Measurements from ENCODE around the gene CFAP97D1. TPM values are rescaled to one million over a fixed set of nuclear protein-coding genes. Genes with fewer than 3 reads are reported as not detected.

Gene CFAP97D1
- total and polyA plus RNA-seq, 7 experiments from 2014 or later = not detected

DNA sequence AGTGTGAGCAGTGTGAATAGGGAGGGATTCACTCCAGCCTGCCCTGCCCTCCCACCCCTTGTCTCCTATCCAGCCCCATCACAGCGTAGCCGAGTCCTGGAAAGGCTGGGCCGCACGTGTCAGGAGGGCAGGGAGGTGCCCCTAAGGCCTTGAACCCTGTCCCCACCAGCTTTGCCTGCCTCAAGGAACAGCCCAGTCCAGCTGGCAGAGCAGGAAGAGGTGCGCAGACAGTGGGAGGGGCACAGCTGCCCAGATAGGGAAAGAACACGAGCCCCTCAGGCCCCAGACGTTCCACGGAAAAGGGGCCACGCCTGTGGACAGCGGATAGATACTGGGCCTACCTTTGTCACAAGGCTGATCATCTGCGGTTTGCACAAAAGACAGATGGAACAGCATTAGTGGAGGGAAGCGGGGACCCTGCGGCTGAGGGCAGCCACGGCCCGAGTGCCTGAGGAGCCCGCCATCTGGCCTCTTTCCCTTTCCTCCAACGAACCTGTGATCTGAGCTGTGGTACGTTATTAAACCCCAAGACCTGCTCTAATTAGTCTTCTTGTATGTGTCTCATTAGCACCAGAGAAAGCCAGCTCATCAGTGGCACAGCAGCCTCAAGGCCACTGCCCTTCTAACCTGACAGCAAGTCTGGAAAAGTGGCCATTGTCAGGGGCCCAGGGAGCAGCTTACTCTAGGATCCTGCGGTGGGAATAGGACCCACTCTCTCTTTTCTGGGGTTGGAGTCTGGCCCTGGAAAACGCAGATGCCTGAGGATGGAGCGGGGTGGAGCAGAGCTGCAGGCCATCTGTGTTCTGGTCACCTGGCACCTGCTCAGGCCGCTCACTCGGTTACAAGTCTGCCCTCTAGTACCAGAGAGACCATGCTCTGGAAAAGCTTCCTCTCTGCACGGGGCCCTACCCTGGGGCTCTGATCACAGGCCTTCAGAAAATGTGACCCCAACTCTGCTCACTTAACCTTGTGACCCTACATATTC, 36.4 kb downstream of the CFAP97D1 start:
- intact Hi-C loops (cut with micrococcal nuclease) = no loop called here
- Histone ChIP-seq H3K27ac (ENCODE audit: low read depth, low read length) (no peak overlapping the region), H3K4me3 (ENCODE audit: low read length) (no peak overlapping the region), H3K36me3 (ENCODE audit: control insufficient read depth in 2 of 3, insufficient read depth in 3 of 3, low read length in 3 of 3) (no peaks in the 10 kb centered on the region), H3K9me3 (ENCODE audit: control insufficient read depth in 2 of 3, low read length in 3 of 3) (no peaks in the 10 kb centered on the region), H3K27me3 (ENCODE audit: control insufficient read depth in 2 of 2, insufficient read depth in 2 of 2, low read length in 2 of 2) (no peaks in the 10 kb centered on the region), H3K4me1 (ENCODE audit: control insufficient read depth in 2 of 2, insufficient read depth in 2 of 2, low read length in 2 of 2) (no peaks in the 10 kb centered on the region)
- H3K36me3 Mint-ChIP-seq = no peaks in the 10 kb centered on the region
- peaks cover 0 to 3% (median 0%) of the 10 kb centered on the region in 7 donors for H3K4me1 Mint-ChIP-seq
- POLR2A ChIA-PET = no interaction called here
- DNase-seq (no peak), ATAC-seq (no peak)
- CTCF ChIA-PET = no interaction called here
- H3K4me3 Mint-ChIP-seq = no peak overlapping the region
- H3K9me3 Mint-ChIP-seq = no peaks in the 10 kb centered on the region
- no peak overlapping the region for H3K27ac Mint-ChIP-seq
- H3K27me3 Mint-ChIP-seq = no peaks in the 10 kb centered on the region

- H3K27ac ChIP-seq (ENCODE audit: low read depth, low read length) = no peak overlapping the region
- POLR2A ChIA-PET = no interaction called here
These were observed 37.6 kb downstream of the CFAP97D1 start for GRCh38 chr17:43817826-43818225.

GRCh38 chr17:43818966-43819365, 38.7 kb downstream of the CFAP97D1 start:
- peaks cover 0 to 3% (median 0%) of the 10 kb centered on the region in 7 donors for H3K4me1 Mint-ChIP-seq
- no peaks in the 10 kb centered on the region for H3K36me3 Mint-ChIP-seq
- no peak overlapping the region for H3K4me3 ChIP-seq (ENCODE audit: low read length)
- H3K4me3 Mint-ChIP-seq = no peak overlapping the region
- peaks cover 0 to 6% (median 0%) of the 10 kb centered on the region in 5 donors for H3K27me3 Mint-ChIP-seq
- no peak overlapping the region for H3K27ac Mint-ChIP-seq
- H3K4me1 ChIP-seq (ENCODE audit: control insufficient read depth in 2 of 2, insufficient read depth in 2 of 2, low read length in 2 of 2) = no peaks in the 10 kb centered on the region
- no peaks in the 10 kb centered on the region for H3K36me3 ChIP-seq (ENCODE audit: control insufficient read depth in 2 of 3, insufficient read depth in 3 of 3, low read length in 3 of 3)
- no peaks in the 10 kb centered on the region for H3K9me3 Mint-ChIP-seq
- no peaks in the 10 kb centered on the region for H3K27me3 ChIP-seq (ENCODE audit: control insufficient read depth in 2 of 2, insufficient read depth in 2 of 2, low read length in 2 of 2)
- DNase-seq = no peak
- no peak overlapping the region for H3K27ac ChIP-seq (ENCODE audit: low read depth, low read length)
- intact Hi-C loops (cut with micrococcal nuclease) = no loop called here
- no peaks in the 10 kb centered on the region for H3K9me3 ChIP-seq (ENCODE audit: control insufficient read depth in 2 of 3, low read length in 3 of 3)
- ChIA-PET POLR2A (no interaction called here), CTCF (interaction anchor here (0.7 kb wide), 1 partner anchor 60 kb away, joined by 3 read pairs; no protein-coding TSS in a partner anchor)
- no peak for ATAC-seq

More at GRCh38 chr17:43817826-43818225, 37.6 kb downstream of the CFAP97D1 start:
- Histone ChIP-seq H3K4me1 (ENCODE audit: control insufficient read depth in 2 of 2, insufficient read depth in 2 of 2, low read length in 2 of 2) (no peaks in the 10 kb centered on the region), H3K9me3 (ENCODE audit: control insufficient read depth in 2 of 3, low read length in 3 of 3) (no peaks in the 10 kb centered on the region), H3K4me3 (ENCODE audit: low read length) (no peak overlapping the region), H3K36me3 (ENCODE audit: control insufficient read depth in 2 of 3, insufficient read depth in 3 of 3, low read length in 3 of 3) (no peaks in the 10 kb centered on the region), H3K27me3 (ENCODE audit: control insufficient read depth in 2 of 2, insufficient read depth in 2 of 2, low read length in 2 of 2) (no peaks in the 10 kb centered on the region)
- Mint-ChIP-seq H3K9me3 (no peaks in the 10 kb centered on the region), H3K27ac (no peak overlapping the region), H3K27me3 (peaks cover 0 to 2% (median 0%) of the 10 kb centered on the region in 5 donors), H3K36me3 (no peaks in the 10 kb centered on the region), H3K4me3 (no peak overlapping the region), H3K4me1 (peaks cover 0 to 3% (median 0%) of the 10 kb centered on the region in 7 donors)
- DNase-seq (no peak), ATAC-seq (no peak)
- CTCF ChIA-PET = no interaction called here
- intact Hi-C loops (cut with micrococcal nuclease) = no loop called here

DNA sequence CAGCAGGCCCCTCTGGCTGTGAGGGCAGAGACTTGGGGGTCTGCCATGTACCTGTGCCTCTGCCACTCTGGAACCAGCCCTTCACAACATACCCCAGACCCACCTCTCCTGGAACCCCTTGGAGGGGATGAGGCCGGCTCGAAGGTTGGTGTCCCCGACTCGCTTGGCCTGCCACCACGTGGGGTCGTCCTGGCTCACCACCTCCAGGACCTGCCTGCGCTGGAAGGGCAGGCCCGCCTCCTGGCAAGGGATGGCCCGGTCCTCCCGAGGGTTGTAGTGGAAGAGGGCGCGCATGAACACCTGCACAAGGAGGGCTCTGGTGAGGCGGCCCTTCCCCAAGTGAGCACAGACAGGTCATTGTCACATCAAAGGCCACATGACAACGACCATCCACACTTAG, 40.5 kb downstream of the CFAP97D1 start:
- Mint-ChIP-seq H3K27me3 (peaks cover 0 to 6% (median 0%) of the 10 kb centered on the region in 5 donors), H3K9me3 (no peaks in the 10 kb centered on the region), H3K36me3 (no peaks in the 10 kb centered on the region), H3K4me1 (no peaks in the 10 kb centered on the region), H3K27ac (no peak overlapping the region), H3K4me3 (no peak overlapping the region)
- DNase-seq (no peak), ATAC-seq (no peak)
- H3K27me3 ChIP-seq (ENCODE audit: control insufficient read depth in 2 of 2, insufficient read depth in 2 of 2, low read length in 2 of 2) = no peaks in the 10 kb centered on the region
- H3K27ac ChIP-seq (ENCODE audit: low read depth, low read length) = no peak overlapping the region
- H3K4me1 ChIP-seq (ENCODE audit: control insufficient read depth in 2 of 2, insufficient read depth in 2 of 2, low read length in 2 of 2) = no peaks in the 10 kb centered on the region
- ChIA-PET POLR2A (no interaction called here), CTCF (interaction anchor here (0.6 kb wide), 1 partner anchor 171 kb away, joined by 4 read pairs; no protein-coding TSS in a partner anchor)
- intact Hi-C loops (cut with micrococcal nuclease) = no loop called here
- H3K36me3 ChIP-seq (ENCODE audit: control insufficient read depth in 2 of 3, insufficient read depth in 3 of 3, low read length in 3 of 3) = no peaks in the 10 kb centered on the region
- H3K9me3 ChIP-seq (ENCODE audit: control insufficient read depth in 2 of 3, low read length in 3 of 3) = no peaks in the 10 kb centered on the region
- no peak overlapping the region for H3K4me3 ChIP-seq (ENCODE audit: low read length)

GRCh38 chr17:43822570-43823190, 42.4 kb downstream of the CFAP97D1 start:
- Mint-ChIP-seq H3K4me3 (no peak overlapping the region), H3K36me3 (no peaks in the 10 kb centered on the region), H3K4me1 (no peaks in the 10 kb centered on the region), H3K27me3 (peaks cover 0 to 6% (median 0%) of the 10 kb centered on the region in 5 donors), H3K9me3 (no peaks in the 10 kb centered on the region), H3K27ac (no peak overlapping the region)
- H3K27me3 ChIP-seq (ENCODE audit: control insufficient read depth in 2 of 2, insufficient read depth in 2 of 2, low read length in 2 of 2) = no peaks in the 10 kb centered on the region
- no peak overlapping the region for H3K27ac ChIP-seq (ENCODE audit: low read depth, low read length)
- POLR2A ChIA-PET = no interaction called here
- no peaks in the 10 kb centered on the region for H3K36me3 ChIP-seq (ENCODE audit: control insufficient read depth in 2 of 3, insufficient read depth in 3 of 3, low read length in 3 of 3)
- no peak for DNase-seq
- H3K4me1 ChIP-seq (ENCODE audit: control insufficient read depth in 2 of 2, insufficient read depth in 2 of 2, low read length in 2 of 2) = no peaks in the 10 kb centered on the region
- ATAC-seq = no peak
- intact Hi-C loops (cut with micrococcal nuclease) = no loop called here
- H3K4me3 ChIP-seq (ENCODE audit: low read length) = no peak overlapping the region
- CTCF ChIA-PET = interaction anchor here (0.6 kb wide), 1 partner anchor 31 kb away, joined by 6 read pairs; no protein-coding TSS in a partner anchor
- H3K9me3 ChIP-seq (ENCODE audit: control insufficient read depth in 2 of 3, low read length in 3 of 3) = no peaks in the 10 kb centered on the region

DNA sequence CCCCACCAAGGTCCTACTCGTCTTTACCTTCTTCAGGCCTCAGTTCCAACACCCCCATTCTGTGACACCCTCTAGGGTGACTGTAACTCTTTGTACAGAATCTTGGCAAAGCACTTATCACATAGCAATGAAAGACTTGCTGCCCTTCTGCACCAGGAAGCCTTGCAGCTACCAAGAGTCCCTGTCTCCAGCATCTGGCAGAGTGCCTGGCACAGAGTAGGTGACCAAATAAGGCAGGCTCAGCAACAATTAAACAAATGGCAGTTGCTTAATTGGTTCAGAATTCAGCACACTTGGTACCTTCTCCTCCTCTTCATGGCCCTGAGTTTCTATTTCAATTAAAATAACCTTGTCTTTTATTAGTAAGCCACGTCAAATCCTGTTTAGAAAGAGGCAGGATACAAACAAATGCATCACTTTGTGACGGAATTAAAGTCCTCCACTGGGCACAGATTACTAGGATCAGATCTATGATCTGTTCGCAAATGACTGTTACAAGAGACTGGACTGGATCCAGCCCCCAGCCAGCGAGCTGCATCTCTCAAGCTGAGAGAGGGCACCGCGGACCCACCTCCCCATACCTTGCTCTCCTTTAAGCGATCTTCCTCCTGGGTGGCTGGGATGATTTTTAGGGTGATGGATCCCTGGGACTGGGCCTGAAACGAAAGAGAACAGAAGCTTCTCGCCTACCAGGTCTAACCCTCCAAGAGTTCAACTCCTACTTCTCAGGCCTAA, 43.3 kb downstream of the CFAP97D1 start:
- Histone ChIP-seq H3K9me3 (ENCODE audit: control insufficient read depth in 2 of 3, low read length in 3 of 3) (no peaks in the 10 kb centered on the region), H3K36me3 (ENCODE audit: control insufficient read depth in 2 of 3, insufficient read depth in 3 of 3, low read length in 3 of 3) (no peaks in the 10 kb centered on the region), H3K4me3 (ENCODE audit: low read length) (no peak overlapping the region), H3K27ac (ENCODE audit: low read depth, low read length) (no peak overlapping the region), H3K27me3 (ENCODE audit: control insufficient read depth in 2 of 2, insufficient read depth in 2 of 2, low read length in 2 of 2) (no peaks in the 10 kb centered on the region), H3K4me1 (ENCODE audit: control insufficient read depth in 2 of 2, insufficient read depth in 2 of 2, low read length in 2 of 2) (no peaks in the 10 kb centered on the region)
- POLR2A ChIA-PET = no interaction called here
- ATAC-seq (no peak), DNase-seq (no peak)
- no peak overlapping the region for H3K4me3 Mint-ChIP-seq
- H3K27me3 Mint-ChIP-seq = peaks cover 0 to 6% (median 0%) of the 10 kb centered on the region in 5 donors
- intact Hi-C loops (cut with micrococcal nuclease) = no loop called here
- CTCF ChIA-PET = no interaction called here
- no peaks in the 10 kb centered on the region for H3K4me1 Mint-ChIP-seq
- H3K36me3 Mint-ChIP-seq = no peaks in the 10 kb centered on the region
- no peak overlapping the region for H3K27ac Mint-ChIP-seq
- no peaks in the 10 kb centered on the region for H3K9me3 Mint-ChIP-seq
